GM21786 (cell line): ENCODE data around the gene ABCC4.

ENCODE experiments used
- ATAC-seq: cut with Tn5 transposase; IDR thresholded peaks from one replicate; pipeline ENCODE4 v1.9.1; 2021; ENCODE audit not compliant: unreplicated experiment

ABCC4 gene

DNA sequence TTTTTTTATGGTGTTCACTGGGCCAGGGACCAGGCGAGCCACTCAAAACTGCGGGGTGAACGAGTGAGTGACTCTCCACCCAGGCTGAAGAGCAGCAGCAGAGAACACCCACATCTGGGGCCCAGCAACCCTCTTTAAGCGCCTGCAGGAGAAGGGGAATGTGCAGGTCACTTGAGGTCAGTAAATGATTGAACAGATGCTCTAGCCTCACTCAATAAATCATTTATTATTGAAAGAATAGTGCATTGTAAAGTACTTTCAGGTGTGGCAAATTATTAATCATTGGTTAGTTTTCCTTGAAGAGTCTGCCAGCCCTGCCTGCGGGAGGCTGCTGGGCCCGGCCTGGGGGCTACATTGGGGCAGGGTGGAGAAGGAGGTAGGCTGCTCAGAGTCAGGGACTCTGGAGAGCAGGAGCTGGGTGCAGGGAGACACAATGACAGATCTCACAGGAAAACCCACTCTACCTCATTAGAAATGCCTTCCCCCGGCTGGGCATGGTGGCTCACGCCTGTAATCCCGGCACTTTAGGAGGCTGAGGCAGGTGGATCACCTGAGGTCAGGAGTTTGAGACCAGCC lies 42.5 kb downstream of the ABCC4 start:
- ATAC-seq: peak; percentile 49

DNA sequence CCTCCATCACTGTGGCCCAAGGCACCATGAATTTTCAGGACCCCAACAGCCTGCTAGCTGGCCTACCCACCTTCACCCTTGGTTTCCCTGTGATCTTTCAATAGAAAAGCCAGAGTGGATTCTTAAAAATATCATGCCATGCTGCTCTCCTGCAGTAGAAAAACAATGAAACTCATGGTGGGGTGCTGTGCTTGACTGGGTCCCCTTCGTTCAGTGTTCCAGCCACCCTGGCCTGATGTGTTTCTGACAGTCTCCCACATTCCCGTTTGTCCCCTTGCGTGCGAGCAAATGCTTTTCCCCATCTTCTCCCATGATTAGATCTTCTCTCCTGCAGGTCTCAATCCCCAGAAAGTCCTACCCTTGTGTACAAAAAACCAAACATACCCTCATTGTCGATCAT lies 43.2 kb downstream of the ABCC4 start:
- no peak for ATAC-seq

DNA sequence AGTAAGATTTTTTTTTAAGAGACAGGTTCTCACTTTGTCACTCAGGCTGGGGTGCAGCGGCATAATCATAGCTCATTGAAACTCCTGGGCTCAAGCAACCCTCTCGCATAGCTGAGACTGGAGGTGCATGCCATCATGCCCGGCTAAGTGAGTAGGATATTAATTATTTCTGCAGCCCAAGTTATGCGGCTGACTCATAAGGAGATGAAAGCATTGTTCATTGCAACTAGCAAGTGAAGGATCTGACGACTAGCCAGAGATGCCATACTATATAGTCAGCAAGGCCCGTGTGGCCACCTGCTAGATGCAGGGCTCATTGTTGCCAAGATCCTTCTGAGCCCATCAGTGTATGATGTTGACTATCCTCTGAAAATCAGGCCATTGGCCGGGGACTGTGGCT lies 45.2 kb downstream of the ABCC4 start:
- no peak for ATAC-seq

DNA sequence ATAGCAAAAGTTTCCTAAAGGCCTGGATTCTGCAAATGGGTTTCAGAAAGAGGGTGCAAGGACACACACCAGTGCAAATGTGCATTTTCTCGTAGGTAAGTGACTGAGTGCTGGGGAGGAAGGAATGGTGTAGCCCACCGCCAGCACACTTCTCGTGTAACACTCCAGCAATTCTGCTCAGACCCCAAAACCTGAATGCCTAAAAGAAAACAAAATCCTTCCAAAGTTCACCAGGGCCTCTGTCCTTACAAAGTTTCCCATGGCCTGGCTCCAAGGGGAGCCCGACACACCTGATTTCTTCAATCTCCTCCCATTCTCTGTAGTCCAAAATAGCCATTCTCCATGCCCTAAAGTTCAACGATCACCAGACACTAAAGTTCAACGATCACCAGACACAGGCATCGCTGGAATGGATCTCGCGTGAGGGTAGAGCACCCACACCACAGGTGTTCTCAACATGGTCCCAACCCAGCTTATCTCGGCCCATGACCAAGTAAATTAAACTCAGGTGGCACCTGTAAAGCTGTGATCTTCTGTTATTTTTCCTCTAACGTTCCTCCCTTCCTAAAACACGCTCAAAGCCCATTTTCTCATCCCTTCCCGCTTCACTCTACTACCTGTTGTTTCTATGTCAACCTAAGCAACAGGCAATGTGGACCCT lies 46.0 kb downstream of the ABCC4 start:
- ATAC-seq: no peak

GRCh38 chr13:95254339-95254738 lies 46.9 kb downstream of the ABCC4 start:
- no peak for ATAC-seq

GRCh38 chr13:95253033-95253432 lies 48.2 kb downstream of the ABCC4 start:
- no peak for ATAC-seq

DNA sequence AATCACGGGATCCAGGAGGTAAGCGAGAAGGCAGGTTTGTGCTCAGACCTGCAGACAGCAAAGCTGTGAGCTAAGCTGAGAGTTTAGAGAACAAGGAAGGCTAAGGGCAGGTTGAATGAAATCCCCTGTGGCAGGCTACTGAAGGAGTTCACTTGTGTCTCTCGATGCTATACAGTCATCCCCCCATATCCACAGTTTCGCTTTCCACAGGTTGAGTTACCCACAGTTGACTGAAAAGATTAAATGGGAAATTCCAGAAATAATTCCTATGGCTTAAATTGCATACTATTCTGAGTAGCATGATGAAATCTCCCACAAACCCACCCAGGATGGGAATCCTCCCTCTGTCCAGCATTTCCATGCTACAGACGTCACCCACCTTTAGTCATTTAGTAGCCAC lies 49.6 kb downstream of the ABCC4 start:
- ATAC-seq: peak; percentile 35

DNA sequence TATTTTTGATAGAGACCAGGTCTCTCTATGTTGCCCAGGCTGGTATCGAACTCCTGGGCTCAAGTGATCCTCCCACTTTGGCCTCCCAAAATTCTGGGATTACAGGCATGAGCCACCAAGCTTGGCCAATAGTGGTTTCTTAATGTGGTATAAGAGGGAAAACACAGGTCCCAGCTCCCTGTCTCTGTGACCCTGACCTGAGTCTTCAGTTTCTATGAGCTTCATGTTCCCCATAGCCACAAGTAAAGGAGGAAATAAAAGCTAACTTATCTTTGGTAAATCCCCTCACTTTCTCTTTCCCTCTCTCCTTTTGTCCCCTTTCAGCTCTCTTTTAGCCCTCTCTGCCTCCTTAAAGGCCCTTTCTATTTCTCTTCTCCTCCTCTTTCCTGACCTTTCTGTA lies 50.3 kb downstream of the ABCC4 start:
- peak; percentile 63 for ATAC-seq

DNA sequence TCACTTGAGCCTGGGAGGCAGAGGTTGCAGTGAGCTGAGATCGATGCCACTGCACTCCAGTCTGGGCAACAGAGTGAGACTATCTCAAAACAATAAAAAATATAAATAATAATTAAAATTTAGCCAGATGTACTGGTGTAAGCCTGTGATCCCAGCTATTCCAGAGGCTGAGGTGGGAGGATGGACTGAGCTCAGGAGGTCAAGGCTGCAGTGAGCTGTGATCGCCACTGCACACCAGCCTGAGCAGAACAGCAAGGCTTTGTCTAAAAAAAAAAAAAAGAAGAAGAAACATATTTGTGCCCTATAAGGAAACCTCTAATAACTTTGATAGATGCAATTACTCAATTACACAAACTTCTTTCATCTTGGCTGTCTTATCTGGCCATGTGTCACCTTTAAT lies 52.3 kb downstream of the ABCC4 start:
- ATAC-seq: no peak

GRCh38 chr13:95247852-95248251 lies 53.4 kb downstream of the ABCC4 start:
- no peak for ATAC-seq

GRCh38 chr13:95247171-95247570 lies 54.1 kb downstream of the ABCC4 start:
- no peak for ATAC-seq

GRCh38 chr13:95246292-95247082 lies 54.8 kb downstream of the ABCC4 start:
- ATAC-seq: no peak

DNA sequence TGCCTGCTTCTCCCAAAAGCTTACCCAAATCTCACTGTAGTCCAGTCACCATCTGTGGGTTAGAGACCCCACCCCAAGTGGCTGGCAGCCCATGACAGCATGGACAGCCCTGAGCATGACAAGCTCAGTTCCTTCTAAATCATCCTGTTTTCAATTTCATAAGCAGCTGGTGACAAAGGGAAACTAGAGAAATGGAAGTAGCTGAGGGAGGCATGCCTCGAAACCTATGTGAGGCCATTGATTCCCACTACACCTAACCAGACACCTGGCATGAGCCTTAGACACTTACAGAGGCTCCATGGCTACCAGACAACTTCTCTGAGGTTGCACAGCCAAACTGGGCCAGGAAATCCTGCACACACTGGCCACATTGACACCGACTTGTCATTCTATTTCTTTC lies 56.2 kb downstream of the ABCC4 start:
- ATAC-seq: peak; percentile 74

- ATAC-seq: no peak
These were observed 58.0 kb downstream of the ABCC4 start for GRCh38 chr13:95243207-95243606.

DNA sequence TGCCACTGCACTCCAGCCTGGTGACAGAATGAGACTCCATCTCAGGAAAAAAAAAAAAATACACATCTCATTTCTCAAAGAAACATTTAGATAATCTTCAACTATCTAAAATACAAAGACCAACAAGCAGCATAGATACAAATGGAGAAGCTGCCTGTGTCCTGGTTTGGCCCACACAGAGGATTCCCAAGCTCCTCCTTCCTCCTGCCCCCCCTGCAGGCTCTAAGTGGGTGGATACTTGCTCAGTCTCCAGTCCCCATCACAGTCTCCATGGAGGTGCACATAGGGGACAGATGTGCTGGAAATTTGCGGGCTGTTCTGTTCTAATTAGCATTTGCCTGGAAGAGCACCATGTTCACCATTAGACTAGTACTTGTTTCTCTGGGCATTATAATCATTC lies 59.9 kb downstream of the ABCC4 start:
- no peak for ATAC-seq

- ATAC-seq: peak; percentile 56
These were observed 62.0 kb downstream of the ABCC4 start for GRCh38 chr13:95239283-95239682.

DNA sequence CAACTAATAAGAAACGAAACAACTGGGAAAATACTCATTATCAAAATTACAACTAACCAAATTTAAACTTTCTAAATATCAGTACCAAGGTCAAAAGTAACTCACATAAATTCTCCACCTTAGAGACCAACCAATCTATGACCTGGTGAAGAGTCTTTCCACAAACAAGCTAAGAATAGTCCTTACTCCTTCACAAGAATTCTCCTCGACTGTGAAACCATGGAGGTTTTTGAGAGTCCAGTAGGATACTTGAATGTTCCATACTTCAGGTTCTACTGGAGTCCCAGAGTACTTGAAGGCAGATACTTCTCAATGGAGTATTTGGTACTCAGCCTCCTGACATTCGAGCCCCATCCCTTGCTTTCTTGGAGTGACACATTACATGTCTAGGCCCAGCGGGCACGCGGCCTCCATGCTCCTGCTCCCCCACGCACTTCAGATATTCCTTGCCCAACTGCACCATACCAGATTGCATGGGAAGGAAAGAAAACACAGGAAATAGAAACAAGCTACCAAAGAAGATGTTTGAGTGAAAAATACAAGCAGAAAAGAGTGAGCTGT lies 63.9 kb downstream of the ABCC4 start:
- ATAC-seq: no peak

GRCh38 chr13:95236774-95237173 lies 64.5 kb downstream of the ABCC4 start:
- ATAC-seq: no peak

DNA sequence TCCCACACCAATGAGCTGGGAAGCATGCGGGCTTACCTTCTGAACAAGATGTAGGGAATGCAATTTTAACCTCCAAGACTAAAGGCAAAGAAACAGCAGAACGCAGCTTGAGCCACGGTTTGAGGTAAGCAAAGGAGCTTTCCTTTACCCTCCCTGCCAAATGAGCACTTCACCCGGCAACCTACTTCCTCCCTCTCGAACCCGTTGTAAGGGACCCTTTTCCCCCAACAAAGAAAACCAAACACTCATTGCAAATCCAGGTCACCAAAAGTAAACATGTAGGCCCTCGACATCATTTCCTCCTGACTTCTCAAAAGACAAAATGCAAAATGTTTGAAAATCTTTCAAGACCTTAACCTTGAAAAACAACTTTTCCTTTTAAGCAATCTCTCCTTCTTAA lies 65.3 kb downstream of the ABCC4 start:
- ATAC-seq: no peak

- no peak for ATAC-seq
These were observed 66.0 kb downstream of the ABCC4 start for GRCh38 chr13:95235199-95235756.

- ATAC-seq: peak; percentile 88
These were observed 67.0 kb downstream of the ABCC4 start for GRCh38 chr13:95234242-95234641.
